Suprapubic skin (tissue), 4 donors: ENCODE data around the gene C1orf174. TPM values are rescaled to one million over a fixed set of nuclear protein-coding genes. Genes with fewer than 3 reads are reported as not detected.

Experiments
- DNase-seq, 2 donors: peaks; one replicate each; pipeline ENCODE4 v3.0.0-alpha.2; 2019; ENCODE audit warnings: low spot score in 2 of 2
- H3K27ac ChIP-seq: fragments of 200-600 bp; sonication (generic); one replicate; pipeline ENCODE4 v1.5.1; 2019
- H3K27me3 ChIP-seq: fragments of 200-600 bp; sonication (generic); one replicate; pipeline ENCODE4 v1.5.1; 2019
- H3K36me3 ChIP-seq: fragments of 200-600 bp; sonication (generic); one replicate; pipeline ENCODE4 v1.5.1; 2019
- H3K4me1 ChIP-seq: fragments of 200-600 bp; sonication (generic); one replicate; pipeline ENCODE4 v1.5.1; 2019
- H3K4me3 ChIP-seq: fragments of 200-600 bp; sonication (generic); one replicate; pipeline ENCODE4 v1.5.1; 2019; ENCODE audit warnings: mild to moderate bottlenecking
- H3K9me3 ChIP-seq: fragments of 200-600 bp; sonication (generic); one replicate; pipeline ENCODE4 v1.5.1; 2019
- CTCF ChIP-seq, 2 donors: fragments of 200-600 bp in 1 of 2; fragments of 450-650 bp in 1 of 2; sonication (generic) in 1 of 2; IDR thresholded peaks; one replicate each; pipeline ENCODE4 v1.5.1; 2016 to 2019; ENCODE audit warnings: antibody characterized with exemption in 2 of 2, mild to moderate bottlenecking in 1 of 2, moderate library complexity in 1 of 2
- EP300 ChIP-seq: sonication (generic); formaldehyde crosslinking; IDR thresholded peaks from one replicate; pipeline ENCODE4 v1.6.1; 2017; ENCODE audit warnings: antibody characterized with exemption
- POLR2A ChIP-seq, 2 donors: fragments of 450-650 bp; IDR thresholded peaks; one replicate each; pipeline ENCODE4 v1.6.1; 2017; ENCODE audit warnings: antibody characterized with exemption in 2 of 2, mild to moderate bottlenecking in 2 of 2, moderate library complexity in 2 of 2
- POLR2AphosphoS5 ChIP-seq, 3 donors: sonication (generic); formaldehyde crosslinking; IDR thresholded peaks; one replicate each; pipeline ENCODE4 v1.6.1; 2017; ENCODE audit warnings: antibody characterized with exemption in 3 of 3
- WGBS: methylation state at CpG from one replicate; pipeline ENCODE4 v1.1.5; 2018; 5-methylcytosine and 5-hydroxymethylcytosine counted together
- total RNA-seq, 4 donors: library from RNA; depleted of rRNA; stranded (reverse); fragments of >200 nt; gene quantifications; one replicate each; pipeline ENCODE4 v1.1.0, GENCODE V29; 2016

The C1orf174 gene
- total RNA-seq, 4 donors from 2014 or later, result 16.0 to 25.3 (median 19.7) TPM

- Histone ChIP-seq H3K27ac (no peak overlapping the region), H3K9me3 (no peaks in the 10 kb centered on the region), H3K27me3 (no peaks in the 10 kb centered on the region), H3K4me1 (no peaks in the 10 kb centered on the region), H3K36me3 (peaks cover 69% of the 10 kb centered on the region), H3K4me3 (no peak overlapping the region)
- DNase-seq, result no peak
- WGBS, result 90% methylated on average over 8 of the region's 8 CpGs
- no peak for TF ChIP-seq POLR2A (IDR thresholded peaks at IDR 0.05)
- TF ChIP-seq EP300, result no peak
- TF ChIP-seq POLR2AphosphoS5 (IDR thresholded peaks at IDR 0.05), result no peak
- TF ChIP-seq CTCF (IDR thresholded peaks at IDR 0.05), result no peak
Observed at GRCh38 chr1:3886691-3887090, 13.4 kb downstream of the C1orf174 start.

GRCh38 chr1:3886106-3886670, 13.9 kb downstream of the C1orf174 start:
- DNase-seq, result no peak
- H3K27ac ChIP-seq, result no peak overlapping the region
- peaks cover 69% of the 10 kb centered on the region for H3K36me3 ChIP-seq
- H3K4me1 ChIP-seq, result no peaks in the 10 kb centered on the region
- H3K27me3 ChIP-seq, result no peaks in the 10 kb centered on the region
- H3K9me3 ChIP-seq, result no peaks in the 10 kb centered on the region
- H3K4me3 ChIP-seq, result no peak overlapping the region
- WGBS, result 91% methylated on average over 15 of the region's 15 CpGs
- TF ChIP-seq EP300 (no peak), POLR2AphosphoS5 (IDR thresholded peaks at IDR 0.05) (no peak), POLR2A (IDR thresholded peaks at IDR 0.05) (no peak), CTCF (IDR thresholded peaks at IDR 0.05) (no peak)

- no peak overlapping the region for H3K27ac ChIP-seq
- H3K4me3 ChIP-seq, result no peak overlapping the region
- no peak for DNase-seq
- no peak for TF ChIP-seq POLR2A (IDR thresholded peaks at IDR 0.05)
- no peak for TF ChIP-seq CTCF (IDR thresholded peaks at IDR 0.05)
- no peak for TF ChIP-seq EP300
- H3K9me3 ChIP-seq, result no peaks in the 10 kb centered on the region
- WGBS, result 87% methylated on average over 7 of the region's 7 CpGs
- H3K36me3 ChIP-seq, result peaks cover 72% of the 10 kb centered on the region
- no peaks in the 10 kb centered on the region for H3K27me3 ChIP-seq
- H3K4me1 ChIP-seq, result no peaks in the 10 kb centered on the region
Observed at GRCh38 chr1:3885611-3886010, 14.5 kb downstream of the C1orf174 start.

GRCh38 chr1:3884966-3885365, 15.1 kb downstream of the C1orf174 start:
- DNase-seq, result no peak
- no peaks in the 10 kb centered on the region for H3K4me1 ChIP-seq
- H3K4me3 ChIP-seq, result no peak overlapping the region
- no peak for TF ChIP-seq CTCF (IDR thresholded peaks at IDR 0.05)
- no peak for TF ChIP-seq POLR2A (IDR thresholded peaks at IDR 0.05)
- no peak for TF ChIP-seq POLR2AphosphoS5 (IDR thresholded peaks at IDR 0.05)
- TF ChIP-seq EP300, result no peak
- WGBS, result 88% methylated on average over 13 of the region's 13 CpGs
- H3K9me3 ChIP-seq, result no peaks in the 10 kb centered on the region
- peaks cover 71% of the 10 kb centered on the region for H3K36me3 ChIP-seq
- H3K27me3 ChIP-seq, result no peaks in the 10 kb centered on the region
- H3K27ac ChIP-seq, result no peak overlapping the region

GRCh38 chr1:3883194-3883925, 16.7 kb downstream of the C1orf174 start:
- Histone ChIP-seq H3K27me3 (no peaks in the 10 kb centered on the region), H3K4me3 (no peak overlapping the region), H3K9me3 (no peaks in the 10 kb centered on the region), H3K4me1 (no peaks in the 10 kb centered on the region), H3K36me3 (peaks cover 72% of the 10 kb centered on the region), H3K27ac (no peak overlapping the region)
- DNase-seq, result no peak
- TF ChIP-seq POLR2AphosphoS5 (IDR thresholded peaks at IDR 0.05) (no peak), EP300 (no peak), CTCF (IDR thresholded peaks at IDR 0.05) (no peak), POLR2A (IDR thresholded peaks at IDR 0.05) (no peak)
- 94% methylated on average over 18 of the region's 18 CpGs for WGBS
